Measurements from ENCODE around the gene ZNF423.

Gene ZNF423

GRCh38 chr16:49440156-49441065 is 415.5 kb downstream of the ZNF423 start:
- no peak for TF ChIP-seq CTCF (IDR thresholded peaks at IDR 0.05)
- H3K27ac ChIP-seq = no peak overlapping the region
- H3K4me3 ChIP-seq = no peak overlapping the region
- DNase-seq (ENCODE audit: low spot score) = no peak

GRCh38 chr16:49439676-49440075 is 416.2 kb downstream of the ZNF423 start:
- no peak overlapping the region for H3K4me3 ChIP-seq
- no peak for TF ChIP-seq CTCF (IDR thresholded peaks at IDR 0.05)
- no peak for DNase-seq (ENCODE audit: low spot score)
- H3K27ac ChIP-seq = no peak overlapping the region

- no peak for TF ChIP-seq CTCF (IDR thresholded peaks at IDR 0.05)
- Histone ChIP-seq H3K4me3 (no peak overlapping the region), H3K27ac (no peak overlapping the region)
- DNase-seq (ENCODE audit: low spot score) = no peak
Measured at GRCh38 chr16:49439050-49439449, 416.9 kb downstream of the ZNF423 start.
